GM19463 (cell line): ENCODE measurements around the gene ZP1.

ENCODE experiments used
- ATAC-seq: cut with Tn5 transposase; IDR thresholded peaks from one replicate; pipeline ENCODE4 v1.9.1; 2021; ENCODE audit warnings: mild to moderate bottlenecking, moderate library complexity; ENCODE audit not compliant: unreplicated experiment

The ZP1 gene

GRCh38 chr11:60875366-60876167 is 8.2 kb downstream of the ZP1 start:
- ATAC-seq, result no peak

DNA sequence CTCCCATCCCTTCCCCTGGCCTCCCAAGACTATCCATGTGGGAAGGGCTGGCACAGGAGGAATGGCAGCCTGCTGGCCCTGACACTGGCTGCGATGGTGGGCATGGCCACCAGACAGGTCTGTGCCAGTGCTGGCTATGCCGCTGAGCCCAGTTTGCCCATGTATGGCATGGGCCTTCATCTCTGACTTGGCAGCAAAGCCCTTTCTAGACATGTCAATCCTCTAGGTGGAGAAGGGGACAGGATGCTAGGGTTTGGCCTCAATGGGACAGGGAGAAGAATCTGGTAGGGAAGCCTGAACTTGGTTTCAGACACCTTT is 8.8 kb downstream of the ZP1 start:
- ATAC-seq, result no peak

- no peak for ATAC-seq
Observed at GRCh38 chr11:60878245-60879101, 11.1 kb downstream of the ZP1 start.

GRCh38 chr11:60879104-60879503 is 11.8 kb downstream of the ZP1 start:
- no peak for ATAC-seq

GRCh38 chr11:60879971-60880588 is 12.7 kb downstream of the ZP1 start:
- no peak for ATAC-seq

DNA sequence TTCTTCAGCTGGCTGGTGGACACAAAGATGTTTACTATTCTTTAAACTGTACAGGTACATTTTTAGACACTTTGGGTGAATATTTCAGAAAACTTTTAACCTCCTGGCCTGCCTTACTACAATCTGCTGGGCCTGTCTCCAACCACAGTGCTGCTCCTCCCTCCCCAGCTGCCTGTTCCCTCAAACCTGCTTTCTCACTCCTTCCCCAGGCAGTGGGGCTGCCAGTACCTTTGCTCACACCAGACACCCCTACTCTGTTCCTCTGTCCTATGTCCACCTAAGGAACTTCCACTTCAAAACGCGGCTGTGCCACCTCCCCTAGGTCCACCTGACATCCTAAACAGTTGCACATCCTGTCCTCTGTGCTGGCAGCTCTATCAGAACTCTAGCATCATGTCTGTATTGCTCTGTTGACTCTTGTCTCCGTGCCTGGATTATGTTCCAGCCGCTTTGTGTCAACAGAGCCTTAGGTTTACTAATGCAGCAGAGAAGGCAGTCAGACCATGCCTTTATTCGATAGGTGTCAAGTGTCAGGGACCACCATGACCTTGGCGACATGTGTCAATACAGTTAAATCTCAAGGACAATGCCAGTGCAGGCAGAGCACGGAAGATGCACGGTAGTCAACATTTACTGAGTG is 13.4 kb downstream of the ZP1 start:
- no peak for ATAC-seq

- no peak for ATAC-seq
Observed at GRCh38 chr11:60887556-60887955, 20.2 kb downstream of the ZP1 start.

- ATAC-seq, result no peak
Observed at GRCh38 chr11:60889869-60890311, 22.5 kb downstream of the ZP1 start.

DNA sequence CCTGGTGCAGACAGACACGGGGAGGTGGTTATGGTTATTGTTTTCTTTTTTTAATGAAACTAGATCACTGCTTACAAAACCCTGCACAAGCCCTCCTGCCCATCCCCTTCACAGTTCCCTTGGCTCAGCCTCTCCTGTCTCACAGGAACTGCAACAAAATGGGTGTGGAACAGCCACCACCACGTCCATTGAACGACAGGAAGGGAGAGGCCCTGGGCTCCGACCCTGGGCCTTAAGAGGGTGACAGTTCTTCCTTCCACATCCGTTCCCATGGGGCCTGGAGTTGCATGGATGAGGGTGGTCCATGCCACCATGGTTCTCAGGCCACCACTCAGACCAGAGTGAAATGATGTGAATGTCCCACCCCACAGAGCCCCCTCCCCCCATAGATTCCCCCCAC is 23.4 kb downstream of the ZP1 start:
- ATAC-seq, result no peak

DNA sequence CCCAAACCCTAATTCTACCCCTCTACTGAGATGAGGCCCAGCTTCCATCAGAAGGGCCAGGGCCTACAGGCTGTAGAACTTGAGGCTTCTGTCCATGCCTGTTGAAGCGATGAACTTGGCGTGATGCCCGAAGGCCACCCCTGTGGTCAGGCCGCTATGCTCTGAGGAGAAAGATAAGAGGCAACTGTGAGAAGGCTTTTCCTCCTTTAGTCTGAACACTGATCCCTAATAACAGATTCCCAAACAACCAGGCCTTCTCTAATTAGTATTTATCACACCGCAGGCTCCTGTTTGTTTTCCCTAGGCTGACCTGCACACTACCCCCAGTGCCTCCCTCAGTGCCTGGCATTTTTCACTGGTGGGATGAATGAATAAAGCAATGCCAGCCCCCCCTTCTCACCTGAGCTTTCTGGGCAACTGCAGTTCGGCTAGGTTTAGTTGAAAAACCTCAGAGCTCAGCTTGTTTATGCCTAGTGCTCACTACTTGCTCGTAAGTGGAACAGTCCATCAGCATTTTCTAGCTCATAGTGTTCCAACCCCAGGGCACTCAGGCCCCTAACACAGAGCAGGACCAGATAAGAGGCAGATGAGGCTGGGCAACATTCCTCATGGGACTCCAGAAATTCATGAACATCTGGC is 23.9 kb downstream of the ZP1 start:
- no peak for ATAC-seq

- no peak for ATAC-seq
Observed at GRCh38 chr11:60895687-60896086, 28.3 kb downstream of the ZP1 start.

- no peak for ATAC-seq
Observed at GRCh38 chr11:60897496-60897895, 30.2 kb downstream of the ZP1 start.

- ATAC-seq, result no peak
Observed at GRCh38 chr11:60899046-60899936, 31.9 kb downstream of the ZP1 start.

GRCh38 chr11:60899977-60900376 is 32.6 kb downstream of the ZP1 start:
- ATAC-seq, result no peak

DNA sequence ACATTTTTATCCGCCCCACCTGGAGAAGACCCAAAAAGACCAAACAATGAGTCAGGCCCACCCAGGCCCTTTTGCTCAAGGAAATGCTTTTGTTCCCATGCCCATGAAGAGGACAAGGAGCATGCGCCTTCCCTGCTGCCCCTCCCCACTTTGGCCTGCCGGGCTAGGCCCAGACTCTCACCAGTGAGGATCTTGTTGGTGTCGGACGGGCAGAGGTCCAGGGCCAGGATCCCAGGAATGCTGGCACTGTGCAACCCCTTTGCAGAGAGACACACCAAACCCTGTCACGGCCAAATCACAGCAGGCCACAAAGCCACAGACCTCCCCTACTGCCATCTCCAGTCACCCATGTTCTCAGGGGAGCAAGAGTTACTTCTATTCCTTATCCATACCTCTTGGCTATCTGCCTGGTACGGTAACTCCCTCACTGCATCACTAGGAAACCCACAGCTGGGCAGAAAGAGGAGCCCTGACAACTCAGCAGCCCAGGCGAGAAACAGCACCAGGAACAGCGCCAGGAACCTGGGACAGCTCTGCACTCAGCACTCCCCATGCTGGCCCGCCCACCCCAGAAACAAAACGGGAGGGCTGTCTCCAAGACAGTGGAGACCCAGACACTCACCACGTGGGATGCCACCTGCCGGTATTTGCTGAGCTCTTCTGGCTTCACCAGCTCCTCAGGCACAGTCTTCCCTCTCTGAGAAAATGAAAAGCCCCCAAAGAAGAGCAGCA is 33.5 kb downstream of the ZP1 start:
- ATAC-seq, result no peak

GRCh38 chr11:60902625-60903024 is 35.3 kb downstream of the ZP1 start:
- no peak for ATAC-seq

DNA sequence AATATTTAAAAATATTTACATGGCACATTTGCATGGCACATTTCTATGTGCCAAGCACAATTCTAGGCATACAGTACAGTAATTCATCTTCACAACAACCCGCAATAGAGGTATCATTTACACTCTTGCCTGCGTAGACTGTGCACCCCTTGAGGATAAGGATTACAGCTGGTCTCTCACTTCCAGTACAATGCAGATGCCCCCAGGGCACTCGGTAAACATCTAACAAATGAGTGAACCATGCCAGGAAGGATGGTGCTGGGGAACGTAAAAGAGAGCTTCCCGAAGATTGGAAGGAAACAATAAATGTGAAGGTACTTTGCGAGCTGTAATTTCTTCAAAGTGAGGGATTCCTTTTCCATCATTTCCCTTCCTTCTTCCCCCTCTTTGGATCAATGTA is 37.7 kb downstream of the ZP1 start:
- ATAC-seq, result no peak

DNA sequence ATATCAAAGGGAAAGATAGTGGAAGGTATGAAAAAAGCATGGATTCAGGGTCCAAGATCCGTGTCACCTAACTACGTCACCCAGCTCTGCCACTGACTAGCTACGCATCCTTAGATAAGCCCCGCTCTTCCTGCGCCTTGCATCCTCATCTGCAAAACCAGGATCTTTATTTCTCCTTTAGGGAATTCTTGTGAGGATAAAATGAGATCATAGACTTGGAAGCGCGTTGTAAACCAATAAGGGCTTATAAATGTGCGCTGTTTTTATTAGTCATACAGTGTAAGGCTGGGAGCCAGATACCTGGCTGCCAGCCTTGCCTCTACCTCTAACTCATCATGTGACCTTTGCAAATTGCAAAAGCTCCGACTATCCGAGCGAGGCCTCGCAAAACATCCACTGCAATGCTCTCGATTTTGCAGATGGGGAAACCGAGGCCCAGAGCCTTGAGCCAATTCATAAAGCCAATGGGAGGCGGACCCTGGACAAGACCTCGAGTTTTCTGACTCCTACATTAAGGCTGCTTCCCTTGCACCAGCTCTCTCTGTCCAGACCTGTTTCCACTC is 38.3 kb downstream of the ZP1 start:
- ATAC-seq, result no peak
